Mesothelial cell of epicardium (in vitro differentiated cells): ENCODE measurements around the gene PPP6R3. TPM values are rescaled to one million over a fixed set of nuclear protein-coding genes. Genes with fewer than 3 reads are reported as not detected.
"Not testable (repeated sequence)": the region's sequence is repeated elsewhere in the genome, so short reads cannot be mapped to it uniquely, and the experiment has no call there.

ENCODE experiments used
- DNase-seq, 2 experiments: peaks; one replicate each; pipeline ENCODE4 v3.0.0; 2021; ENCODE audit warnings: low spot score in 2 of 2; ENCODE audit not compliant: unreplicated experiment in 2 of 2
- H3K27ac Mint-ChIP-seq: 2 replicates; pipeline ENCODE4 v1.8.0; 2021; ENCODE audit warnings: mixed read lengths
- H3K27me3 Mint-ChIP-seq: 2 replicates; pipeline ENCODE4 v1.8.0; 2021; ENCODE audit warnings: low read depth, mixed read lengths
- H3K36me3 Mint-ChIP-seq: 2 replicates; pipeline ENCODE4 v1.8.0; 2021; ENCODE audit warnings: mixed read lengths
- H3K4me1 Mint-ChIP-seq: 2 replicates; pipeline ENCODE4 v1.8.0; 2021; ENCODE audit warnings: mixed read lengths
- H3K4me3 Mint-ChIP-seq: 2 replicates; pipeline ENCODE4 v1.8.0; 2021; ENCODE audit warnings: mild to moderate bottlenecking, moderate library complexity, mixed read lengths
- H3K9me3 Mint-ChIP-seq: 2 replicates; pipeline ENCODE4 v1.8.0; 2021; ENCODE audit warnings: mixed read lengths
- CTCF ChIP-seq: fragments of 200-600 bp; sonication (generic); IDR thresholded peaks from one replicate; pipeline ENCODE4 v1.5.0; 2021; ENCODE audit warnings: antibody characterized with exemption; ENCODE audit not compliant: unreplicated experiment
- total RNA-seq: library from RNA; stranded (reverse); gene quantifications from 3 replicates; pipeline ENCODE4 v1.2.1, GENCODE V29; 2021

PPP6R3 gene
- total RNA-seq, 1 donor from 2014 or later = 137 TPM

- DNase-seq = no peak
- Mint-ChIP-seq H3K9me3 (no peaks in the 10 kb centered on the region), H3K4me1 (peaks cover 12% of the 10 kb centered on the region), H3K36me3 (no peaks in the 10 kb centered on the region), H3K4me3 (no peak overlapping the region), H3K27me3 (no peaks in the 10 kb centered on the region), H3K27ac (no peak overlapping the region)
- no peak for TF ChIP-seq CTCF
Measured at GRCh38 chr11:68457216-68457897, 3.2 kb upstream of the PPP6R3 start.

DNA sequence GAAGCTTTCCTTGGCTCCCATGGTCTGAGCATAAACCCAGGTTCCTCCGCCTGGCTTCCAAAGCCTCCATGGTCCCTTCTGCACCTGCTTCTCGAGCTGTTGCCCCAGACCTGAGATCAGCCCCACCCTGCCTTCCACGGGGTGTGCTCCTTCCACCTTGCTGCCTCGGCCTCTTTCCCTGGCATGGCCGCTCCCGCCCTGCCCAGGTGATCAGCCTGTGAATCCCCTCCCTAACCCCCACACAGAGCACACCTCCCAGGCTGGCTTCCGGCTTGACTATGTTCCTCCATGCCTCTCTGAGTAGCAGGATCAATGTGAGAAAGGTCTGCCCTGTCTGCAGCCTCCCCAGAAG lies 2.7 kb upstream of the PPP6R3 start:
- DNase-seq = no peak
- peak overlapping the region; percentile 24 for H3K4me3 Mint-ChIP-seq
- no peaks in the 10 kb centered on the region for H3K27me3 Mint-ChIP-seq
- H3K9me3 Mint-ChIP-seq = no peaks in the 10 kb centered on the region
- peak overlapping the region; percentile 71 for H3K27ac Mint-ChIP-seq
- no peaks in the 10 kb centered on the region for H3K36me3 Mint-ChIP-seq
- H3K4me1 Mint-ChIP-seq = peaks cover 17% of the 10 kb centered on the region
- TF ChIP-seq CTCF = no peak

DNA sequence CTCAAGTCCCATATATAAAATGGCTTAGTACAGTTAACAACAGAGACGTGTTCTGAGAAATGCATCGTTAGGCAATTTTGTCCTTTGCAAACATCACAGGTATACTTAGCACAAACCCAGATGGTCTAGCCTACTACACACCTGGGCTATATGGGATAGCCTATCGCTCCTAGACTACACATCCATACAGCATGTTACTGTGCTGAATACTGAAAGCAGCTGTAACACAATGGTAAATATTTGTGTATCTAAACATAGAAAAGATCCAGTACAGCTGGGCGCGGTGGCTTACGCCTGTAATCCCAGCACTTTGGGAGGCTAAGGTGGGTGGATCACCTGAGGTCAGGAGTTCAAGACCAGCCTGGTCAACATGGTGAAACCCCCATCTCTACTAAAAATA lies 2.2 kb upstream of the PPP6R3 start:
- Mint-ChIP-seq H3K4me1 (peaks cover 19% of the 10 kb centered on the region), H3K4me3 (peak overlapping the region; percentile 24), H3K27ac (peak overlapping the region; percentile 71)
- not testable (repeated sequence) for H3K9me3 Mint-ChIP-seq, H3K36me3 Mint-ChIP-seq, H3K27me3 Mint-ChIP-seq, DNase-seq

DNA sequence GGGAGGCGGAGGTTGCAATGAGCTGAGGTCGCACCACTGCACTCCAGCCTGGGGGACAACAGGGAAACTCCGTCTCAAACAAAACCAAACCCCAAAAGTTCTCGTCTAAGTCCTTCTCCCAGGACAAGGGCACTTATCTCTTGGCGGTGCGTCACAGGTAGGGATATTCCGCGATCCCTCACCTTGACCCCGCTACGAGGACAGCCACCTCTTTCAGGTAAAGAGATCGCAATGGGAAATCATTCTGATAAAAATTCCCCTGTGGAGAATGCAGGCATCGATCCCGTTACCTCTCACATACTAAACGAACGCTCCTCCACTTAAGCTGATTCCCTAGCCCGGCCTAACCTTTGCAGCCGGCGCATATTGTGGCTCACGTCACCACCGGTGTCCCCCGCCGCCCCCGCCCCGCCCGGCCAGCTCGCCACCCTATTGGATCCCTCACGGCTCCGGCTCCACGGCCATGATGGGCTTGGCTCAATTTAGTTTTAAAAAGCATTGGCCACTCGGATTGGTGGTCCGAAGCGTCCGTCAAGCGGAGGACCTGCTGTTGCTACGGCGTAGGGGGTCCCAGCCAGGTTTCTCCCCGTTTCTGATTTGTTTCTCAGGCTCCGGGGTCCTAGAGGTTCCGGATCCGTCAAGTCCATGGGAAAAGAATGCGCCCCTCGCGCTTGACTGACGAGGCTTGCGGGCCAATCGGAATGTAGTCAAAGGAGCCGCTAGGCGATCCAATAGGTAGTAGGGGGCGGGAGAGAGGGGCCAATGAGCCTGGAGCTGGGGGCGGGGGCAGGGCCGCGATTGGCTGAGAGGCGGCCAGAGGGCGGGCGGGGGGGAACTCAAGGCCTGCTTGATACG lies 439 bp upstream of the PPP6R3 start:
- TF ChIP-seq CTCF = no peak
- H3K27me3 Mint-ChIP-seq = no peaks in the 10 kb centered on the region

GRCh38 chr11:68461575-68461917 lies 994 bp downstream of the PPP6R3 start:
- no peak for DNase-seq
- Mint-ChIP-seq H3K36me3 (no peaks in the 10 kb centered on the region), H3K9me3 (no peaks in the 10 kb centered on the region), H3K4me3 (peak overlapping the region; percentile 89), H3K27me3 (no peaks in the 10 kb centered on the region), H3K27ac (peak overlapping the region; percentile 36), H3K4me1 (peaks cover 42% of the 10 kb centered on the region)
- TF ChIP-seq CTCF = no peak

More for the DNA sequence above, 439 bp upstream of the PPP6R3 start:
- Mint-ChIP-seq H3K4me3 (peak overlapping the region; percentile 70), H3K4me1 (peaks cover 32% of the 10 kb centered on the region), H3K9me3 (no peaks in the 10 kb centered on the region), H3K27ac (peak overlapping the region; percentile 89), H3K36me3 (no peaks in the 10 kb centered on the region)
- peak; percentile 97 for DNase-seq

- Mint-ChIP-seq H3K27ac (peak overlapping the region; percentile 83), H3K36me3 (no peaks in the 10 kb centered on the region), H3K9me3 (no peaks in the 10 kb centered on the region), H3K27me3 (no peaks in the 10 kb centered on the region), H3K4me3 (peak overlapping the region; percentile 20), H3K4me1 (peaks cover 52% of the 10 kb centered on the region)
- no peak for DNase-seq
- no peak for TF ChIP-seq CTCF
Measured at GRCh38 chr11:68463714-68464113, 3.2 kb downstream of the PPP6R3 start.
